Esophagus squamous epithelium (tissue), 5 donors: ENCODE data around the gene RGS12. TPM values are rescaled to one million over a fixed set of nuclear protein-coding genes. Genes with fewer than 3 reads are reported as not detected.

Experiments
- DNase-seq: peaks from one replicate; lab custom pipeline; 2025; lab: John Stamatoyannopoulos, UW
- H3K27ac ChIP-seq, 4 donors: fragments of 200-600 bp; sonication (generic); one replicate each; pipeline ENCODE4 v1.5.1; 2016 to 2019; ENCODE audit warnings: mild to moderate bottlenecking in 1 of 4
- H3K27me3 ChIP-seq, 4 donors: fragments of 200-600 bp; sonication (generic); 1 replicate in 3 of 4; 2 replicates in 1 of 4; pipeline versions ENCODE4 v1.5.1 to v1.6.0; 2017 to 2021; ENCODE audit warnings: antibody characterized with exemption in 1 of 4
- H3K36me3 ChIP-seq, 3 donors: fragments of 200-600 bp; sonication (generic); one replicate each; pipeline ENCODE4 v1.5.1; 2016 to 2019
- H3K4me1 ChIP-seq, 3 donors: fragments of 200-600 bp; sonication (generic); one replicate each; pipeline ENCODE4 v1.5.1; 2017 to 2019
- H3K4me3 ChIP-seq, 4 donors: fragments of 200-600 bp; sonication (generic); 1 replicate in 3 of 4; 2 replicates in 1 of 4; pipeline ENCODE4 v1.5.1; 2016 to 2019; ENCODE audit warnings: mild to moderate bottlenecking in 2 of 4, moderate library complexity in 1 of 4
- H3K9me3 ChIP-seq, 3 donors: fragments of 200-600 bp; sonication (generic); one replicate each; pipeline ENCODE4 v1.5.1; 2016 to 2019
- CTCF ChIP-seq, 6 experiments: fragments of 450-650 bp in 4 of 6; fragments of 200-600 bp in 2 of 6; sonication (generic) in 2 of 6; IDR thresholded peaks; one replicate each; pipeline ENCODE4 v1.5.1; 2016 to 2019; ENCODE audit warnings: antibody characterized with exemption in 6 of 6, mild to moderate bottlenecking in 4 of 6, moderate library complexity in 4 of 6
- POLR2A ChIP-seq, 4 donors: fragments of 450-650 bp; IDR thresholded peaks; one replicate each; pipeline ENCODE4 v1.6.1; 2017; ENCODE audit warnings: antibody characterized with exemption in 4 of 4, mild to moderate bottlenecking in 4 of 4, moderate library complexity in 3 of 4
- WGBS, 2 donors: methylation state at CpG; one replicate each; pipeline ENCODE4 v1.1.5; 2018; 5-methylcytosine and 5-hydroxymethylcytosine counted together
- intact Hi-C: fragments of 100-400 bp; cut with DNase I; formaldehyde crosslinking; loops from one replicate; pipeline ENCODE4 v1.15.0; 2022
- total RNA-seq, 4 donors: library from RNA; depleted of rRNA; stranded (reverse); fragments of >200 nt; gene quantifications; one replicate each; pipeline ENCODE4 v1.1.0, GENCODE V29; 2016
- donor health status: DM: yes; HTN: yes; CAD: no.

Gene RGS12
- total RNA-seq, 4 donors from 2014 or later: 39.0 to 74.7 (median 69.9) TPM

- Histone ChIP-seq H3K36me3 (no peaks in the 10 kb centered on the region), H3K4me1 (peaks cover 4 to 63% (median 31%) of the 10 kb centered on the region in 3 donors), H3K9me3 (no peaks in the 10 kb centered on the region), H3K27ac (no peak overlapping the region), H3K27me3 (peaks cover 0 to 47% (median 0%) of the 10 kb centered on the region in 4 donors), H3K4me3 (no peak overlapping the region)
- 21 to 30% methylated on average over 14 of the region's 14 CpGs for WGBS, 2 donors
- no peak for DNase-seq
- TF ChIP-seq POLR2A (IDR thresholded peaks at IDR 0.05) (no peak), CTCF (IDR thresholded peaks at IDR 0.05) (no peak)
- intact Hi-C loops: no loop called here
These were observed 5.4 kb upstream of the RGS12 start for GRCh38 chr4:3287271-3287971.

GRCh38 chr4:3287972-3288570, 4.8 kb upstream of the RGS12 start:
- no peak for DNase-seq
- H3K4me3 ChIP-seq: no peak overlapping the region
- TF ChIP-seq POLR2A (IDR thresholded peaks at IDR 0.05) (no peak), CTCF (IDR thresholded peaks at IDR 0.05) (no peak)
- H3K27me3 ChIP-seq: peaks cover 0 to 42% (median 0%) of the 10 kb centered on the region in 4 donors
- no peaks in the 10 kb centered on the region for H3K9me3 ChIP-seq
- WGBS, 2 donors: 66 to 76% methylated on average over 4 to 12 of the region's 24 CpGs
- H3K27ac ChIP-seq: no peak overlapping the region
- no peaks in the 10 kb centered on the region for H3K36me3 ChIP-seq
- peaks cover 4 to 65% (median 31%) of the 10 kb centered on the region in 3 donors for H3K4me1 ChIP-seq
- intact Hi-C loops: no loop called here

- TF ChIP-seq POLR2A (IDR thresholded peaks at IDR 0.05): no peak
- no peak for TF ChIP-seq CTCF (IDR thresholded peaks at IDR 0.05)
- DNase-seq: no peak
- Histone ChIP-seq H3K27ac (no peak overlapping the region), H3K9me3 (no peaks in the 10 kb centered on the region), H3K4me3 (no peak overlapping the region), H3K36me3 (no peaks in the 10 kb centered on the region), H3K27me3 (peaks cover 0 to 42% (median 0%) of the 10 kb centered on the region in 4 donors), H3K4me1 (peaks cover 4 to 69% (median 31%) of the 10 kb centered on the region in 3 donors)
- WGBS, 2 donors: 67 to 69% methylated on average over 1 to 6 of the region's 11 CpGs
- intact Hi-C loops: no loop called here
These were observed 4.2 kb upstream of the RGS12 start for GRCh38 chr4:3288571-3289094.

GRCh38 chr4:3290476-3290875, 2.3 kb upstream of the RGS12 start:
- Histone ChIP-seq H3K27ac (no peak overlapping the region), H3K9me3 (no peaks in the 10 kb centered on the region), H3K36me3 (no peaks in the 10 kb centered on the region), H3K4me1 (peaks cover 4 to 76% (median 42%) of the 10 kb centered on the region in 3 donors), H3K27me3 (peaks cover 0 to 32% (median 0%) of the 10 kb centered on the region in 4 donors), H3K4me3 (no peak overlapping the region)
- intact Hi-C loops: no loop called here
- DNase-seq: no peak
- 60 to 77% methylated on average over 2 to 6 of the region's 11 CpGs for WGBS, 2 donors
- TF ChIP-seq POLR2A (IDR thresholded peaks at IDR 0.05): no peak
- no peak for TF ChIP-seq CTCF (IDR thresholded peaks at IDR 0.05)

GRCh38 chr4:3290889-3291321, 1.9 kb upstream of the RGS12 start:
- no peak for TF ChIP-seq CTCF (IDR thresholded peaks at IDR 0.05)
- no peak for TF ChIP-seq POLR2A (IDR thresholded peaks at IDR 0.05)
- no peak for DNase-seq
- no peak overlapping the region for H3K4me3 ChIP-seq
- H3K27me3 ChIP-seq: peaks cover 0 to 28% (median 0%) of the 10 kb centered on the region in 4 donors
- WGBS, 2 donors: 88% methylated on average over 9 of the region's 9 CpGs; no CpG with 5 or more reads in 1 of the 2 donors
- H3K27ac ChIP-seq: peak overlapping the region in 2 of 4 donors; percentile 90 to 95
- H3K9me3 ChIP-seq: no peaks in the 10 kb centered on the region
- H3K36me3 ChIP-seq: no peaks in the 10 kb centered on the region
- peaks cover 4 to 72% (median 42%) of the 10 kb centered on the region in 3 donors for H3K4me1 ChIP-seq
- intact Hi-C loops: no loop called here
